ENCODE measurements around the gene ARPC4. TPM values are rescaled to one million over a fixed set of nuclear protein-coding genes. Genes with fewer than 3 reads are reported as not detected.

Gene ARPC4
- total and polyA plus RNA-seq, 2 donors from 2014 or later = 138 to 164 TPM

DNA sequence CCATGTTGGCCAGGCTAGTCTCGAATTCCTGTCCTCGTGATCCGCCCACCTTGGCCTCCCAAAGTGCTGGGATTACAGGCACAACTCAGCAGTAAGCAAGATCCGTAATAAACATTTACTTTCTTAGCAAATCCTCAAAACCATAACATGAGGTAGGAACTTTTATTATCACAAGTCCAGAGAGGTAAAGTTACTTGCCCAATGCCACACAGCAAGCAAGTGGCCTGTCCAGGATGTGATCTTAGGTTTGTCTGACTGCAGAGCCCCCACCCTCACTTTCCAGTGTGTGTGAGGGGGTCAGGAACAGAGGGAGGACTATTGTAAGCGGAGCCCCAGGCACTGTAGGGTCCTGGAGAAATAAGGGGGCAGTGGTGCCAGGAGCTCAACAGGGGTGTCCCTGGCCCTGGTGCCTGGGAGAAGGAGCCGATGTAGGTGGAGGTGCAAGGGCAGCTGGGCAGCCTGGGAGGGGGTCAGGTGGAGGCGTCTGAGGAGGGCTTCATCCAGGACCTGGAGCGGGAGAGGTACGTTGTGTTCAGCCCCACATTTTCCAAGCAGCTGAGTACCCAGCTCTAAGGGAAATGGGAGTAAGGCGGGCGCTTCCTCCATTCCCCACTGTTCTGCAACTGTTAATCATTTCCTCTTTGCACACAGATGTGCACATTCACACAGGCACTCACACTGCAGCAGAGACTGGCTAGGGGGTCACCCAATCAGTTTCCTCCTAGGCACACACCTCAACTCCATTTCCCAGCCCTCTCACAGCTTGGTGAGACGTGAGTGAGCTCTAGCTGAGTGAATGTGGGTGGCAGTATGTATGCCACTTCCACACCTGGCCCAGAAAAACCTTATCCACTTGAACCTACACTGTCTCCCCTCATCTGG, 45.1 kb downstream of the ARPC4 start:
- Histone ChIP-seq H3K4me1 (ENCODE audit: control insufficient read depth in 2 of 3, insufficient read depth in 2 of 3, low read depth in 1 of 3, low read length in 3 of 3) (peaks cover 0 to 2% (median 0%) of the 10 kb centered on the region in 3 donors), H3K27me3 (ENCODE audit: control insufficient read depth, insufficient read depth, low read length) (no peaks in the 10 kb centered on the region), H3K27ac (ENCODE audit: low read depth in 2 of 2, low read length in 2 of 2) (no peak overlapping the region), H3K36me3 (ENCODE audit: control insufficient read depth in 2 of 3, insufficient read depth in 3 of 3, low read length in 3 of 3) (peaks cover 3 to 24% (median 15%) of the 10 kb centered on the region in 3 donors), H3K9me3 (ENCODE audit: control insufficient read depth in 2 of 3, insufficient read depth in 1 of 3, low read length in 3 of 3) (no peaks in the 10 kb centered on the region), H3K9ac (ENCODE audit: low read length in 3 of 3) (no peak overlapping the region), H3K4me3 (ENCODE audit: low read length in 3 of 3) (no peak overlapping the region)
- DNase-seq (peak in 1 of 5 donors; percentile 21), FAIRE-seq (no peak)
- TF ChIP-seq CTCF (IDR thresholded peaks at IDR 0.05; ENCODE audit: borderline replicate concordance, extremely low read depth, insufficient read depth) = no peak
- intact Hi-C loops (cut with DNase I) = no loop called here

GRCh38 chr3:9838856-9839255, 46.0 kb downstream of the ARPC4 start:
- intact Hi-C loops (cut with DNase I) = no loop called here
- no peak for FAIRE-seq
- Histone ChIP-seq H3K9ac (ENCODE audit: low read length in 3 of 3) (no peak overlapping the region), H3K4me1 (ENCODE audit: control insufficient read depth in 2 of 3, insufficient read depth in 2 of 3, low read depth in 1 of 3, low read length in 3 of 3) (peaks cover 0 to 5% (median 0%) of the 10 kb centered on the region in 3 donors), H3K27me3 (ENCODE audit: control insufficient read depth, insufficient read depth, low read length) (no peaks in the 10 kb centered on the region), H3K9me3 (ENCODE audit: control insufficient read depth in 2 of 3, insufficient read depth in 1 of 3, low read length in 3 of 3) (no peaks in the 10 kb centered on the region), H3K36me3 (ENCODE audit: control insufficient read depth in 2 of 3, insufficient read depth in 3 of 3, low read length in 3 of 3) (peaks cover 3 to 24% (median 15%) of the 10 kb centered on the region in 3 donors), H3K27ac (ENCODE audit: low read depth in 2 of 2, low read length in 2 of 2) (no peak overlapping the region), H3K4me3 (ENCODE audit: low read length in 3 of 3) (no peak overlapping the region)
- no peak for DNase-seq
- no peak for TF ChIP-seq CTCF (IDR thresholded peaks at IDR 0.05; ENCODE audit: borderline replicate concordance, extremely low read depth, insufficient read depth)

DNA sequence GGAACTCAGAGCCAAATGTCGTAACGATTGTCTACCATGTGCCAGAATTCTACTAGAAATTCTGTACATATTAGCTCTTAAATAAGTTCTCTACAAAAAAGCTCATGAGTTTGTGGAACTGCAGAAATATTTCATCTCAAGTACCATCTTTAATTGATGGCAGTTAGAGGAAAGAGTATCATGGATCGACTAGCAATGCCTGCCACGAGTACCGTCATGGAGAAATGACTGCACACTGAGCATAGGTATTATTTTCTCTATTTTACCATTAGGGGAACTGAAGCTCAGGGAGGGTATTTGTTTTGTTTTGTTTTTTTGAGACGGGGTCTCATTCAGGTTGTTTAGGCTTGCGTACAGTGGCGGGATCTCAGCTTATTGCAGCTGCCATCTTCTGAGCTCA, 48.1 kb downstream of the ARPC4 start:
- no peak overlapping the region for H3K4me3 ChIP-seq (ENCODE audit: low read length in 3 of 3)
- no peak for DNase-seq
- no peak overlapping the region for H3K27ac ChIP-seq (ENCODE audit: low read depth in 2 of 2, low read length in 2 of 2)
- H3K4me1 ChIP-seq (ENCODE audit: control insufficient read depth in 2 of 3, insufficient read depth in 2 of 3, low read depth in 1 of 3, low read length in 3 of 3) = peaks cover 0 to 5% (median 0%) of the 10 kb centered on the region in 3 donors
- no peaks in the 10 kb centered on the region for H3K9me3 ChIP-seq (ENCODE audit: control insufficient read depth in 2 of 3, insufficient read depth in 1 of 3, low read length in 3 of 3)
- intact Hi-C loops (cut with DNase I) = no loop called here
- TF ChIP-seq CTCF (IDR thresholded peaks at IDR 0.05; ENCODE audit: borderline replicate concordance, extremely low read depth, insufficient read depth) = no peak
- peaks cover 0 to 20% (median 10%) of the 10 kb centered on the region in 3 donors for H3K36me3 ChIP-seq (ENCODE audit: control insufficient read depth in 2 of 3, insufficient read depth in 3 of 3, low read length in 3 of 3)
- H3K27me3 ChIP-seq (ENCODE audit: control insufficient read depth, insufficient read depth, low read length) = no peaks in the 10 kb centered on the region
- FAIRE-seq = no peak
- no peak overlapping the region for H3K9ac ChIP-seq (ENCODE audit: low read length in 3 of 3)

All from kidney (tissue), 14 donors.